ENCODE measurements around the gene COL7A1. TPM values are rescaled to one million over a fixed set of nuclear protein-coding genes. Genes with fewer than 3 reads are reported as not detected.

COL7A1 gene
- total and polyA plus RNA-seq, 2 of the 13 experiments (the other 11 are each of a cell fraction or from before 2014, with no cell fraction given) = 2.7 to 11.7 TPM

DNA sequence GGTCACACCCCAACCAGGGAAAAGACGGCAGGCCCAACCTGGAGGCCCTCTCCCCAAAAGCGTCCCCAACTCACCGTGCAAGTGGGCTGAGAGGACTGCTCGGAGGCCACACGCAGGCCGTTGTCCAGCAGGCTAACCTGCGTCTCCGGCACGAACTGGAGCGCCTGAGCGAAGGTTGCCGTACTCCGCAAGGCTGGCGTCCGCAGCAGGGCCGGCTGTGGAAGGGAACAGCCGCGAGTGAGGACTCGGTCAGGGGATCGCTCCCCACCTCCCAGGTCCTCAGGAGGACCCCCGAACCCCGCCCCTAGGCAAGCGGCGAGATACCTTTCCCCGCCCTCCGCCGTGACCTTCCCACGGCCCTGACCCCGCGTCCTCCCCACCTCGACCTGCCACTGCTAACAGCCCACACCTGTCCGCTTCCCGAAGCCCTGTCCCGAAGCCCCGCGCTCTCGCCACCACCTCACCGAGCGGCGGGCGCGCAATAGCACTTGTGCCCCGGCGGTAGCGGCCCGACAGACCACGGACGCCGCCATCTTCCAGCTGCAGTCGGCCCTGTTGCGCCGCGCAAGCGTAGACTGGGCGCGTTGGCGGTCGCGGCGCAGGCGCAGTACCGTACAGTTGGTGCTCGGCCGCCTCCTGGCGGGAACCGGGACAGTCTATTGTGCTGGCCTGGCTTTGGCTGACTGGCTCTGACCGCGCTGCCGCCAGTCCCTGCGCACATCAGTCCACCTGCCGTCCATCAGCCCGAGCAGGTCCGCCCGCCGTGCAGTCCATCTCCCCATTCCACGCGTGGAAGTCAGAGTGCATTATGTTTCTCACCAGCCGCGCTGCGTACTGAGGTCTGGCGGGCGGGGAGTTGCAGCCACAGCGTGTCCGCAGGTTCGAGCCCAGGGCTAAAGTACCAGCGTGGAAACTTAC is 14.2 kb upstream of the COL7A1 start, which contains the start of gene UQCRC1 (continued):
- TF ChIP-seq ZNF710 (CRISPR knock-in tag; IDR thresholded peaks at IDR 0.05; ENCODE audit: borderline replicate concordance) (peak; percentile 93), ZNF704 (CRISPR knock-in tag; IDR thresholded peaks at IDR 0.05; ENCODE audit: borderline replicate concordance) (0 out of 2 replicates have a peak, but pooled peaks have one; percentile 88), ZNF333 (CRISPR knock-in tag; IDR thresholded peaks at IDR 0.05; ENCODE audit: borderline replicate concordance) (peak; percentile 97), ZFP1 (CRISPR knock-in tag; IDR thresholded peaks at IDR 0.05) (no peak), PRMT3 (CRISPR knock-in tag; IDR thresholded peaks at IDR 0.05; ENCODE audit: borderline replicate concordance, low read depth) (no peak), JDP2 (CRISPR knock-in tag; IDR thresholded peaks at IDR 0.05; ENCODE audit: borderline replicate concordance) (no peak; the same call in 1 of the 2 replicates), MAFK (conservative IDR thresholded peaks at IDR 0.05 in 1 of 2, IDR thresholded peaks at IDR 0.05 in 1 of 2; ENCODE audit: low read length in 2 of 2) (no peak), ZNF33A (CRISPR knock-in tag; IDR thresholded peaks at IDR 0.05; ENCODE audit: borderline replicate concordance) (peak; percentile 26; the same call in 1 of the 2 replicates), ZNF460 (CRISPR knock-in tag; IDR thresholded peaks at IDR 0.05; ENCODE audit: borderline replicate concordance) (no peak), ARNTL (CRISPR knock-in tag; IDR thresholded peaks at IDR 0.05) (no peak), KDM5B (CRISPR knock-in tag; IDR thresholded peaks at IDR 0.05; ENCODE audit: borderline replicate concordance) (peak; percentile 85), ZBTB3 (CRISPR knock-in tag; IDR thresholded peaks at IDR 0.05; ENCODE audit: borderline replicate concordance, low read depth) (no peak), MEIS1 (CRISPR knock-in tag; IDR thresholded peaks at IDR 0.05; ENCODE audit: borderline replicate concordance) (peak; percentile 73; the same call in 1 of the 2 replicates), SP140L (CRISPR knock-in tag; IDR thresholded peaks at IDR 0.05; ENCODE audit: borderline replicate concordance) (no peak), EP300 (IDR thresholded peaks at IDR 0.05; ENCODE audit: low read depth in 2 of 2, low read length in 2 of 2) (no peak), EP300 (CRISPR knock-in tag; IDR thresholded peaks at IDR 0.05; ENCODE audit: borderline replicate concordance) (no peak)
- TF ChIP-seq, protein P1, sequence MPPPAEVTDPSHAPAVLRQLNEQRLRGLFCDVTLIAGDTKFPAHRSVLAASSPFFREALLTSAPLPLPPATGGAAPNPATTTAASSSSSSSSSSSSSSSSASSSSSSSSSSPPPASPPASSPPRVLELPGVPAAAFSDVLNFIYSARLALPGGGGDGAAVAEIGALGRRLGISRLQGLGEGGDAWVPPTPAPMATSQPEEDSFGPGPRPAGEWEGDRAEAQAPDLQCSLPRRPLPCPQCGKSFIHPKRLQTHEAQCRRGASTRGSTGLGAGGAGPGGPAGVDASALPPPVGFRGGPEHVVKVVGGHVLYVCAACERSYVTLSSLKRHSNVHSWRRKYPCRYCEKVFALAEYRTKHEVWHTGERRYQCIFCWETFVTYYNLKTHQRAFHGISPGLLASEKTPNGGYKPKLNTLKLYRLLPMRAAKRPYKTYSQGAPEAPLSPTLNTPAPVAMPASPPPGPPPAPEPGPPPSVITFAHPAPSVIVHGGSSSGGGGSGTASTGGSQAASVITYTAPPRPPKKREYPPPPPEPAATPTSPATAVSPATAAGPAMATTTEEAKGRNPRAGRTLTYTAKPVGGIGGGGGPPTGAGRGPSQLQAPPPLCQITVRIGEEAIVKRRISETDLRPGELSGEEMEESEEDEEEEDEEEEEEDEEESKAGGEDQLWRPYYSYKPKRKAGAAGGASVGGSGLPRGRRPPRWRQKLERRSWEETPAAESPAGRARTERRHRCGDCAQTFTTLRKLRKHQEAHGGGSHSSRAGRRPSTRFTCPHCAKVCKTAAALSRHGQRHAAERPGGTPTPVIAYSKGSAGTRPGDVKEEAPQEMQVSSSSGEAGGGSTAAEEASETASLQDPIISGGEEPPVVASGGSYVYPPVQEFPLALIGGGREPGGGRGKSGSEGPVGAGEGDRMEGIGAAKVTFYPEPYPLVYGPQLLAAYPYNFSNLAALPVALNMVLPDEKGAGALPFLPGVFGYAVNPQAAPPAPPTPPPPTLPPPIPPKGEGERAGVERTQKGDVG (CRISPR knock-in tag; IDR thresholded peaks at IDR 0.05; ENCODE audit: borderline replicate concordance) = peak; percentile 84

Data from HepG2 (cell line).